D341Med (cell line): Measurements from ENCODE around the gene ESPNL.

Experiments used
- DNase-seq: peaks from one replicate; pipeline ENCODE4 v3.0.0; 2012; ENCODE audit warnings: low spot score

ESPNL gene

GRCh38 chr2:238142382-238143205, 42.5 kb downstream of the ESPNL start:
- no peak for DNase-seq

GRCh38 chr2:238143239-238143951, 43.3 kb downstream of the ESPNL start:
- no peak for DNase-seq

- DNase-seq, result no peak
Observed at GRCh38 chr2:238144262-238144661, 44.1 kb downstream of the ESPNL start.

- DNase-seq, result no peak
Observed at GRCh38 chr2:238145046-238145445, 44.9 kb downstream of the ESPNL start.

- DNase-seq, result no peak
Observed at GRCh38 chr2:238145851-238146250, 45.7 kb downstream of the ESPNL start.

- DNase-seq, result no peak
Observed at GRCh38 chr2:238146884-238147544, 46.9 kb downstream of the ESPNL start.

GRCh38 chr2:238148981-238149380, 48.8 kb downstream of the ESPNL start:
- no peak for DNase-seq

GRCh38 chr2:238149841-238150572, 49.9 kb downstream of the ESPNL start:
- no peak for DNase-seq

- no peak for DNase-seq
Observed at GRCh38 chr2:238150686-238151085, 50.5 kb downstream of the ESPNL start.

- no peak for DNase-seq
Observed at GRCh38 chr2:238151205-238151604, 51.1 kb downstream of the ESPNL start.

GRCh38 chr2:238151628-238152235, 51.6 kb downstream of the ESPNL start:
- DNase-seq, result no peak

- no peak for DNase-seq
Observed at GRCh38 chr2:238152771-238153688, 52.9 kb downstream of the ESPNL start.

- DNase-seq, result no peak
Observed at GRCh38 chr2:238154570-238154969, 54.4 kb downstream of the ESPNL start.

GRCh38 chr2:238155051-238155760, 55.1 kb downstream of the ESPNL start:
- DNase-seq, result no peak

GRCh38 chr2:238155761-238156694, 55.9 kb downstream of the ESPNL start:
- DNase-seq, result no peak

GRCh38 chr2:238157506-238158017, 57.4 kb downstream of the ESPNL start:
- no peak for DNase-seq

GRCh38 chr2:238158018-238158508, 57.9 kb downstream of the ESPNL start:
- no peak for DNase-seq

- peak; percentile 91 for DNase-seq
Observed at GRCh38 chr2:238158509-238159070, 58.5 kb downstream of the ESPNL start, which contains the start of gene ERFE. TSS of gene ERFE (plus strand) at chr2:238158970. CDS start at chr2:238159008, 38 bp downstream.
